HL-60/S4 treated with phorbol 12-myristate 13-acetate at 8.2 ng/mL for 4 days and 3 days (cell line): ENCODE results near the gene TBC1D9B.
"Not testable (repeated sequence)": the region's sequence is repeated elsewhere in the genome, so short reads cannot be mapped to it uniquely, and the experiment has no call there.

Experiments
- in situ Hi-C: fragments of 300-500 bp; cut with MboI; formaldehyde crosslinking; loops from 2 replicates; pipeline ENCODE4 v1.15.0; 2022; ENCODE audit warnings: low sequenced_read_pairs

The TBC1D9B gene

GRCh38 chr5:179840321-179840720, 67.4 kb downstream of the TBC1D9B start:
- in situ Hi-C loops: no loop called here

DNA sequence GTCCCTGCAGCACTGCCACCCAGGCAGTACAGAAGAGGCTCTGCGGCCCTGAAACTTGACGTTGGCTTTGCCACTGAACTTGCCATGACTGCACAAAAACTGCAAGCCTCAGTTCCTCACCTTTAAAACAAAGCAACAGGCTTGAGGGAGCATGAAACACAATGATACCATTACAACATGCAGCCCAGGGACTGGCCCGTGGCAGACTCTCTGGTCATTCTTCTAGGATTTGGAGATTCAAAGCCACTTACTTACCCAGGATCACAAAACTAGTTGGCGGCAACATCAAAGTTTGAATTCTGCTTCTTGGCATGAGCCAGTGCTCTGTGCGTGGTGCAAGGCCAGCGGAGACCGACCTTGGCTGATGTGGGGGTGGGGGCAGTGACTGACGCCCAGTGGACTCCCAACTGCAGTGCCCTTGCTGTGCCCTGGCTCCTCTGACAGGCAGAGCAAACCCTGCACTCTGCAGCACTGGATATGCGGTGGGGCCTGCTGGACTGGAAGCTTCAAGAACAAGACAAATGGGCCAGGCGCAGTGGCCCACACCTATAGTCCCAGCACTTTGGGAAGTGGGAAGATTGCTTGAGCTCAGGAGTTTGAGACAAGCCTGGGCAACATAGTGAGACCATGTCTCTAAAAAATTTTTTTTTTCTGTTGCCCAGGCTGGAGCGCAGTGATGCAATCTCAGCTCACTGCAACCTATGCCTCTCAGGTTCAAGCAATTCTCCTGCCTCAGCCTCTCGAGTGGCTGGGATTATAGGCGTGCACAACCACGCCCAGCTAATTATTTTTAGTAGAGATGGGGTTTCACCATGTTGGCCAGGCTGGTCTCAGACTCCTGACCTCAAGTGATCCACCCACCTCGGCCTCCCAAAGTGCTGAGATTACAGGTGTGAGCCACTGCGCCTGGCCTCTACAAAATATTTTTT, 68.1 kb downstream of the TBC1D9B start:
- in situ Hi-C loops: no loop called here

- in situ Hi-C loops: no loop called here
Observed at GRCh38 chr5:179837076-179838011, 70.4 kb downstream of the TBC1D9B start.

GRCh38 chr5:179836225-179837019, 71.3 kb downstream of the TBC1D9B start:
- in situ Hi-C loops: no loop called here

GRCh38 chr5:179834871-179835270, 72.8 kb downstream of the TBC1D9B start:
- in situ Hi-C loops: not testable (repeated sequence)

DNA sequence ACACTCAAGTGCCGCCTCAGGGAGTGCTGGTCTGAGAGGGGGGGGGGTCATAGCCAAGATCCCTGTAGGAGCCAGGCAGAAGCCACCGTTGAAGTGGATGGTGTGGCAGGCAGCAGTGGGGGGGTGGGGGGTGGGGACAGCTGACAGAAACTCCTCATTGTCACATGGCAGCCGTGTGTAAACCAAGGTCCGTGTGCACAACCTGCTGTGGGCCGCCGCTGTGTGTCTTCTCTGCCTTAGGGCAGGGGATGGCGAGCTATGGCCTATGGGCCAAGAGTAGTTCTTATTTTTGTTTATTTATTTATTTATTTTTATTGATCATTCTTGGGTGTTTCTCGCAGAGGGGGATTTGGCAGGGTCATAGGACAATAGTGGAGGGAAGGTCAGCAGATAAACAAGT, 73.6 kb downstream of the TBC1D9B start:
- in situ Hi-C loops: no loop called here

DNA sequence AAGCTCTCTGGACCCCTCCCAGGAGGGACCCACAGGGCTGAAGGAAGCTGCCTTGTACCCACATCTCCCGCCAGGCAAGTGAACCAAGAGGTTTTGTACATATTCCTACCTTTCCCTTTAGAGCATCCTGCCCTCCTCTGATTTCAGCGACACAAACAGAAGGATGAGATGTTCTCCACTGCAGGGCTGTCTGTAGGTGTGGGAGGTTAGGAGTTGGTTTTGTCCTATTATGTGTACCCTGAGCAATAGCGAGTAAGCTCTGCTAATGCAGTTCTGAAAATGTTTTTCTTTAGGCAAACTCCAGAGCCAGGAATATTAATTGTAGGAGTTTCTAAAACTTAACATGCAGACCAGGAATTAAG, 74.0 kb downstream of the TBC1D9B start:
- in situ Hi-C loops: no loop called here

- in situ Hi-C loops: no loop called here
Observed at GRCh38 chr5:179833056-179833708, 74.5 kb downstream of the TBC1D9B start.

- in situ Hi-C loops: no loop called here
Observed at GRCh38 chr5:179832039-179832745, 75.5 kb downstream of the TBC1D9B start.

GRCh38 chr5:179830818-179831468, 76.8 kb downstream of the TBC1D9B start:
- in situ Hi-C loops: no loop called here

GRCh38 chr5:179829732-179830435, 77.8 kb downstream of the TBC1D9B start:
- in situ Hi-C loops: no loop called here

- in situ Hi-C loops: no loop called here
Observed at GRCh38 chr5:179828756-179829421, 78.8 kb downstream of the TBC1D9B start.

- in situ Hi-C loops: no loop called here
Observed at GRCh38 chr5:179827680-179828079, 80.0 kb downstream of the TBC1D9B start.

GRCh38 chr5:179825655-179826182, 82.0 kb downstream of the TBC1D9B start:
- in situ Hi-C loops: no loop called here

GRCh38 chr5:179824745-179825112, 83.0 kb downstream of the TBC1D9B start:
- in situ Hi-C loops: no loop called here

- in situ Hi-C loops: no loop called here
Observed at GRCh38 chr5:179823937-179824744, 83.6 kb downstream of the TBC1D9B start.

GRCh38 chr5:179822444-179822990, 85.2 kb downstream of the TBC1D9B start:
- in situ Hi-C loops: no loop called here
